HG02763 (cell line): ENCODE data around the gene KCNT1.

Experiments
- ATAC-seq: cut with Tn5 transposase; IDR thresholded peaks from one replicate; pipeline ENCODE4 v1.9.1; 2021; ENCODE audit warnings: mild to moderate bottlenecking, moderate library complexity; ENCODE audit not compliant: unreplicated experiment

The KCNT1 gene

GRCh38 chr9:135762921-135763320 lies 60.9 kb downstream of the KCNT1 start:
- ATAC-seq, result no peak

- ATAC-seq, result no peak
Measured at GRCh38 chr9:135763716-135764446, 61.9 kb downstream of the KCNT1 start.

GRCh38 chr9:135764731-135765130 lies 62.7 kb downstream of the KCNT1 start:
- ATAC-seq, result no peak

DNA sequence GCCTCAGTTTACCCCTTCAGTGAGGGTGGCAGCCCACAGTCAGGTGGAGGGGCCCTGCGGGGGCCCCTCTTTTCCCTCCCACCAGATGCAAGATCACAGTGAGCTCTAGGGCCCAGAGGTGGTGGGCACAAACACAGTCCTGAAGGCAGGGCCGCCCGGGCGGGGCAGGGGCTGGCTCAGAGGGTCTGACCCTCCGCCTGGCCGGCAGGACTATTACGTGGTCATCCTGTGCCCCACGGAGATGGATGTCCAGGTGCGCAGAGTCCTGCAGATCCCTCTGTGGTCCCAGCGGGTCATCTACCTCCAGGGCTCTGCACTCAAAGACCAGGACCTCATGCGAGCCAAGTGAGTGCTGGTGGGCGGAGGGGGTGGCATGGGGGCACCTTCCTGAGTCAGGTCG lies 63.4 kb downstream of the KCNT1 start:
- no peak for ATAC-seq

GRCh38 chr9:135766251-135766650 lies 64.3 kb downstream of the KCNT1 start:
- ATAC-seq, result no peak

GRCh38 chr9:135766707-135767106 lies 64.7 kb downstream of the KCNT1 start:
- ATAC-seq, result no peak

GRCh38 chr9:135768516-135769218 lies 66.7 kb downstream of the KCNT1 start:
- no peak for ATAC-seq

GRCh38 chr9:135769489-135770202 lies 67.7 kb downstream of the KCNT1 start:
- ATAC-seq, result no peak

DNA sequence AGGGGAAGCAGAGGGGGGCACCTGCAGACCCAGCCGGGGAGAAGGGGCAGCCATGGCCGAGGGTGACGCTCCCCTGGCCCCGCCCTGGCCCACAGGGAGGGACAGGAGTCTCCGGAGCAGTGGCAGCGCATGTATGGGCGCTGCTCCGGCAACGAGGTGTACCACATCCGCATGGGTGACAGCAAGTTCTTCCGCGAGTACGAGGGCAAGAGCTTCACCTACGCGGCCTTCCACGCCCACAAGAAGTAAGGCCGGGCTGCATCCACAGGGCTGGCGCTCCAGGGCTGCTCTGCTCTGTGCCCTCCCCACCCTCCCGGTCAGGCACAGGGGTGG lies 68.2 kb downstream of the KCNT1 start:
- ATAC-seq, result no peak

DNA sequence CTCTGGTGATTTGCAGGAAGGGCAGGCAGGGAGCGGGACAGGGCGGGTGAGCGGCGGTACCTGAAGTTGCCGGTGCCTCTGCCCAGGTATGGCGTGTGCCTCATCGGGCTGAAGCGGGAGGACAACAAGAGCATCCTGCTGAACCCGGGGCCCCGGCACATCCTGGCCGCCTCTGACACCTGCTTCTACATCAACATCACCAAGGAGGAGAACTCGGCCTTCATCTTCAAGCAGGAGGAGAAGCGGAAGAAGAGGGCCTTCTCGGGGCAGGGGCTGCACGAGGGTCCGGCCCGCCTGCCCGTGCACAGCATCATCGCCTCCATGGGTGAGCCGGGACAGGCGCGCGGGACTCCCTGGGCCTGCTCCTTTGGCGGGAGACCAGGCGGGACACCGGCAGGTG lies 68.8 kb downstream of the KCNT1 start:
- no peak for ATAC-seq

GRCh38 chr9:135771401-135772051 lies 69.5 kb downstream of the KCNT1 start:
- no peak for ATAC-seq

DNA sequence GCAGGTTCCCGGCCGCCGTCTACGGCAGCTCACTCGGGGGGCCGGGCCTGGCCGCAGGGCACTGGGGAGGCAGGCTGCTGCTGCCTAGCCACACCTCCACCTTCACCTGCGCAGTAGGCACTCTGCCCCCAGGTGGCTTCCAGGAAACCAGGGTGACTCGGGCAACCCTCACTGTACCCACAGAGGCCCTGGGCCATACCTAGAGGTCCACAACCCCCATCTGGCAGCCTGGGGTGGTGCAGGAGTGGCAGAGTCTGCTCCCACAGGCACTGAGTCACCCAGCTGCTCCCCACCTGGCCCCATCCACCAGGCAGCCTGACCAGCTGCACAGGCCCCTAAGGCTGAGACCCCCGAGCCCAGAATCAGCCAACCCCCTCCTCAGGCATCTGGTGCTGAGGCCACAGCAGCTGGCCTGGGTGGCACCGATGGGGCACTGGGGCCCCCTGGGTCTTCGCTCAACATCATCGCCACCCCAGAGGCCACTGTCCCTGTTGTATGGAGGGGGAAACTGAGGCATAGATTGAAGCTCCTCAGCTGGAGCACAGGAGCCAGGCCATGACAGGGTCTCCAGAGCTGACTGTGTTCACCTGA lies 70.2 kb downstream of the KCNT1 start:
- ATAC-seq, result no peak

GRCh38 chr9:135772702-135773493 lies 70.9 kb downstream of the KCNT1 start:
- no peak for ATAC-seq

- no peak for ATAC-seq
Measured at GRCh38 chr9:135773530-135774238, 71.7 kb downstream of the KCNT1 start.

GRCh38 chr9:135774239-135774747 lies 72.3 kb downstream of the KCNT1 start:
- no peak for ATAC-seq

DNA sequence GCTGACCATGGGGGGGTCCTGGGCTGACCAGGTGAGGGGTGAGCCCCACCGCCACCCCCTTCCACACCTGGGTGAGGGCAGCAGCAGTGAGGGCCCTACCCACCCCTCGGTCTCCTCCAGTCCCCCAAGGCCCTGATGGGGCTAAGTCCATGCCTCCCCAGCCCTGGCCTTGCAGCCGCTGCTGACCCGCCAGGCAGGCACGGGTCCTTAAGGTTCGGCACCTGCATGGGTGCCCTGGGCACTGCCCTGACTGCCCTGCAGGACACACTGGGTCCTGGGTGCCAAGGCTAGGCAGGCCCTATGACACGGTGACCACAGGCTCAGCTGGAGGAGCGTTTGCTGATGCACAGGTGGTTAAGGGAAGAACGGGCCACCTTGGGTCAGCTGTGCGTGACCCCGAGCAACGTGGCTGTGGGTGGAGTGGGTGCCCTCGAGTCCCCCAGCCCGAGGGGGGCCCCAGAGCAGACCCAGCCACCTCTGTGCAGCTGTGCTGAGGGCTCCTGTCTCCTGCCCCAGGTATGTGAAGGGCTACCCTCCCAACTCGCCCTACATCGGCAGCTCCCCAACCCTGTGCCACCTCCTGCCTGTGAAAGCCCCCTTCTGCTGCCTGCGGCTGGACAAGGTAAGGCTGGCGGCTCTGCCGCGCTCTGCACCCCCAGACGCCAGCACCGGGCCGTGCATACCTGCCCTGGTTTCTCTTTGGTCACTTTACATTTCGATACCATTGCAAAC lies 73.0 kb downstream of the KCNT1 start:
- no peak for ATAC-seq

- no peak for ATAC-seq
Measured at GRCh38 chr9:135775911-135776310, 73.9 kb downstream of the KCNT1 start.

DNA sequence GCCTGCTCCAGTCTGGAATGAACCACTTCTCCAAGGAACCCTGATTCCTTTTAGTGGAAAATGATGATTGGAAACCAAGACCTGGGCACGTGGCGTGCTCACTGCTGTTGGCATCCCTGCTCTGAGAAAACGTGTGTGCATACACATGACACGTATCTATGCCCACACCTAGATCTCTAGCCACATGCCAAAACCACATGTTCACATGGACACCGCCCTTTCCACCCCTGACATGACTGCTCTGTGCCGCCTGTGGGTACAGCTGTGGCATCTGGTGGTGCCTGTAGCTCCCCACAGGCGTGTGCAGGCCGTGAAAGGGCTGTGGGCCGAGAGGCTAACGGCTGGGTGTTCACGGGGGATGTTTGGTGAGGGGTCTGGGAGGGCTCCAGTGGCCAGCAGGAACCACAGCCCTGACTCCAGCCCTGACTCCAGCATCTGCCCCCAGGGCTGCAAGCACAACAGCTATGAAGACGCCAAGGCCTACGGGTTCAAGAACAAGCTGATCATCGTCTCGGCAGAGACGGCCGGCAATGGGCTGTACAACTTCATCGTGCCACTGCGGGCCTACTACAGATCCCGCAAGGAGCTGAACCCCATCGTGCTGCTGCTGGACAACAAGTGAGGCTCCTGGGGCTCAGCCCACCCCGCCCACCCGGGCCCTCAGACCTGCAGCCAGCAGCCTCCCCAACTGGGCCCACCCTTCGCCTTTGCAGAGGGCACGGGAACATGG lies 75.1 kb downstream of the KCNT1 start:
- no peak for ATAC-seq
